ENCODE results near the gene ABCG8.

DNA sequence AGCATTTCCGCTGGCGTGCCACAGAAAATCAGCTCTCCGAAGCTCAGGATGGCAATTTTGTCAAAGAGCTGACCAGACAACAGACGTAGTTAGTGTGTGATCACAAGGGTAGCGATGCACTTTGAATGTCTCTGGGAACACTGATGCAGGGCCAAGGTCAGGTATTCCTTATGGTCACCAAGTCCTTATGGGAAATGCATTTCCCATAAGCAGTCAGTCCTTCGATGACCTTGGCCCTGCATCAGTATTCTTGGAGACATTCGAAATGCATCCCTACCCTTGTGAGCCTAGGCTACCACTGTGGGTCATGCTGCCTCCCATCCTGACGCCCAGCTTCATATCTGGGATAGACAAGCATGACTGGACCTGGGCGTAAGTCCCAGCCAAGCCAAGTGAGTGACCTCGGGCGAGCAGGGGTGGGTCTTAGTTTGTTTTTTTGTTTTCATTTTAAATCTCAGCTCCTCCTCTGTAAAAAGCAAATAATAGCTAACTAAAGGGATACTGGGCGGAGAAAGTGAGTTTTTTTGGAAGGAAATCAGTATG is 13.7 kb upstream of the ABCG8 start:
- TF ChIP-seq POLR2A (IDR thresholded peaks at IDR 0.05): no peak
- TF ChIP-seq POLR2AphosphoS5 (IDR thresholded peaks at IDR 0.05): no peak

Data from suprapubic skin (tissue), 4 donors.